ENCODE measurements around the gene FBXL15.
A peak's percentile ranks its signal among the peaks of the same experiment; 100 is the strongest.

Gene FBXL15

DNA sequence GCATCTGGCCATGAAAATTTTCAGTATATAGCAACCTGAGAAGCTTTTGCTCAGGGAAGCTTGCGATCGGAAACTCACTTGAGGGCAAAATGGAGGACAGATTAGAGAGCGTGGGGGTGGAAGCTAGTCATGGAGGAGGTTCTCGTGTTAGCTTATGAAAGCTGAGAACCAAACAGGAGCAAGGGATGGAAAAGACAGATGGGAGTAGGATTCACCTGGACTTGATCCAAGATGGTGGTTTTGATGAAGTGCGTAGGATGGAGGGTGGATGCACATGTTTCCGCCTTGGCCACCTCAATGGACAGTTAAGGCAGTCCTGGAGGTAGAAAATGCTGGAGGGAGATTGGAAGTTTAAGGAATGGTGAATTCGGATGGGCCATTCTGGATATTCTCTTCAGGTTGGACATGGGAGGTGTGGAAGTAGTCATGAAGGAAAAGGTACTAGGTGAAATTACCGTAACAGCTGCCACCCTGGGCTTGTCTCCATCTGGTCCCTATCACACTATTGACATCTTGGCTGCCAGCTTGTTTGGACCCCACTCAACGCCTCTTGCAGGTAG lies 37.0 kb downstream of the FBXL15 start:
- no peak for DNase-seq

DNA sequence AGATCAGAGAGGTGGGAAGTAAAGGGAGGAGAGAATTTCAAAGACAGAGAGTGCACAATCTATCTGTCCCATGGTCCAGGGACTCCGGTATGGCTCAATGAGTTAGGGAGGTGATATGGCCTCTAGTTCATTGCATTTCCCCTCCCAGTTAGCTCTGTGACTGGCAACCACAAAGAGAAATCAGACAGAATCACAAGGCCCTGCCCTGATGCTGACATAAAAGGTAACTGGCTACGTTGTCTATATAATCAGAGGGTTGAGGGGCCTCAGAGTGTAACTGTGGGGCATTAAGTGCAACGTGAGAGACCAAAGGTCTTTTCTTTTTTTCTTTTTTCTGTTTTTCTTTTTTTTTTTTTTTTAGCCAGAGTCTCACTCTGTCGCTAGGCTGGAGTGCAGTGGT lies 38.0 kb downstream of the FBXL15 start:
- DNase-seq: no peak

DNA sequence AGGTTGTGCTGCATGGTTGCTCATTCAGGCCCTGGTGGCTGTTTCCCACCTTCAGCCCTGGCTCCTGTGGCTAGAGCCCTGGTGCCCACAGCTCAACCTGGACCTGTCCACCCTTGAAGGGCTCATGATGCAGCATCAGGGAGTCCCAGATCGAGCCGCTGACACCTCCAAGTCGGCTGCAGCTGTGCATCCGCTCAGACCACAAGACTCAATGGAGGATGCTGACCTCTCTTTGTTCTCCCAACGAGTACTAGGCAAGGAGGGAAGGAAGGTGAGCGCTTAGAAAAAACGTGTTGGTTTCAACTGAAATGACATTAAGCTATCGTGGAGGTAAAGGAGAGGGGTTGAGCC lies 40.2 kb downstream of the FBXL15 start:
- DNase-seq: no peak

DNA sequence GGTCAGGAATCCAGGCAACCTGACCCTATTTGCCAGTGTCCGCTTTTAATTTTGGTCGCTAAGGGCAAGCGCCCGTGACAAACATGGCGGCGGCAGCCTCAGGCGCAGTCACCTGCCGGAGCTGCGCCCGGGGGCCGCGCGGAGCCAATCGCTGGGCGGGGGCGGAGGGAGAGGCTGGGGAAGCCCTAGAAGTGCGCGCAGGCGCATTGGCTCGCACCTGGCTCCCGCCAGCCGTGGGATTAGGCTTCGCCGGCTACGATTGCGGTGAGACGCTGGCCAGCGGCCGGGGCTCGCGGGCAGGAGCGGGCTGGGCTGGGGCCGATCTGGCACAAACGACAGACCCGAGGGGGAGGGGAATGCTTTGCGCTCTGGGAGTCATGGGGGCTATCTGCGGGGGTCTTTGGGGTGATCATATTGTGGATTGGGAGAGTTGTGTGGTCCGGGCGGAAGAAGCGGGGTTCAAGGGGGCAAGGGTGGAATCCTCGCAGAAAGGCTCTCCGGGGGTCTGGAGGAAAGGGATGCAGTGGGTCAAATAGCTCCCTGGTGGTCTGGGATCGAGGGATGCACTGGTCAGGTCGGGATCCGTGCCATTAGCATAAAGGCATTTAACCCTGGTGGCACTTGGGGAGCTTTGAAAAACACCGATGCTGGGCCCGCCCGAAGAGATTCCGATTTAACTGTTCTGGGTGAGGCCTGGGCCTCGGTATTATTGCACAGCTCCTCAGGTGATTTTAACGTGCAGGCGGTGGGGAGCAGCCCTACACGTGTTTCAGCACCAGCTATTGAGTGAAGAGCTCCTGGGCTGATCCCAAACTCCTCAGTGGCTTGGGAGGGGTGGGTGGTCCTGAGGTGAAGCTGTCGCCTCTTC lies 40.8 kb downstream of the FBXL15 start:
- peak; percentile 87 for DNase-seq

DNA sequence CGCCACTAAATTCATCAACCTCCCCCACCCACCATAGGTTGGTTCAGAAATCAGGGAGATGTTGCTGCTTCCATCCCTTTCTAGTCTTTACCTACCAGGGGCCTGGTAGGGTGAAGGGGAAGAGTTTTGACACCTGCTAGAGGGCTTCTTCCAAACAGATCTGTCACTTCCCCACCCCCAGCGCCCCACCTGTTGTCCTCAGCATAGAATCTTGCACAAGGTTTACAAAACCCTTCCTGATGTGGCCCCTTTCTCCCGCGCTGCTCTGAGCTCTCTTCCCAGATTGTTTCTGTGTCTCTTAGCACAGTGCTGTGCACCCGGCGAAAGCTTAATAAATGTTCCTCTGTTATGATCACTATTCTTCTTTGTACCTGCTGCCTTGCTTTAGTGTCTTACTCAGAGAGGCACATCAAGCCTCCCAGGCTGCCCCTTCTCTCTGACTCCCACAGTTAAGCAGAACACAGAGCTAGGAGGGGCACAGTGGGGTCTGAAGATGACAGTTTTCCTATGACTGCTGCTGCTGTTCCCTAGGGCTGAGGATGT lies 41.9 kb downstream of the FBXL15 start:
- no peak for DNase-seq

DNA sequence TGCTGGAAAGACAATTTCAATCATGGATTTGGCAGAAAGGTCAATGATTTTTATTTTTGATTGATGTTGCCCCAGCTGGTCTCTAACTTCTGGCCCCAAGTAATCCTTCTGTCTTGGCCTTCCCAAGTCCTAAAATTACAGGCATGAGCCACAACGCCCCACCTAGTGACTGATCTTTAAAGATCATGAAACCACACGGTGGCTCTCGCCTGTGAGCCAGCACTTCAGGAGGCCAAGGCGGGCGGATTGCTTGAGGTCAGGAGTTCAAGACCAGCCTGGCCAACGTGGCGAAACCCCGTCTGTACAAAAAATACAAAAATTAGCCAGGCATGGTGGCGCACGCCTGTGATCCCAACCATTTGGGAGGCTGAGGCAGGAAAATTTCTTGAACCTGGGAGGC lies 43.3 kb downstream of the FBXL15 start:
- DNase-seq: no peak

DNA sequence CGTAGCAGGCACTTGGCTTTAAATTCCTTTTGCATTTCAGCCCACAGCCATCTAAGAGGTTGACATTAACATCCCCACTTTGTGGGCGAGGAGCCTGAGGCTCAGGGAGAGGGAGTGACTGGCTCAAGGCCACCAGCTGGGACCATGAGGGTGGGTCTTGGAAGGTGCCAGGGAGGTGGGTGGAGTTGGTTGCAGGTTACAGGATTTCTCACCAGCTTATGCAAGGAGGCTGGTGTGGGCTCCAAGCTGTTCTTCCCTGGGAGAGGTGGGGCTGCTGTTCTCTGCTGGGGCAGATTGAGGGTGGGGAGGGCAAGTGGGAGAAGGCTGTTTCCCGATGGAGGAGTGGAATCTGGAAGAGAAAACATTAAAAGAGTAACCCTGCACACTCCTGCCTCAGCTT lies 44.8 kb downstream of the FBXL15 start:
- no peak for DNase-seq

DNA sequence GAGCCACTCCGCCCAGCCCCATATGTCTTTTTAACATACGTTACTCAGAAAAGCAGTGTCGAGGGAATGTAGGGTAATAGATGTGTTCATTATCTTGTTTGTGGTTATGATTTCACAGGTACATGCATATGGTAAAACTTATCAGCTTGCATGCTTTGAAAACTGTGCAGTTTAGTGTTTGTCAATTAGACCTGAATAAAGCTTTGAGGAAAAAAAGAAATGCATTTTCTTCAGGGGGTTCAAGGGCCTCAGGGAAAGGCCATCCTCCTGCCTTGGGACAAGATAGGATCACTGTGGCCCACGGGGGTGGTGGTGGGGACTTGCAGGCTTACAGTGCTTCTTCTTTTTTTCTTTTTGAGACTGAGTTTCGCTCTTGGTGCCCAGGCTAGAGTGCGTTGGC lies 46.7 kb downstream of the FBXL15 start:
- no peak for DNase-seq

DNA sequence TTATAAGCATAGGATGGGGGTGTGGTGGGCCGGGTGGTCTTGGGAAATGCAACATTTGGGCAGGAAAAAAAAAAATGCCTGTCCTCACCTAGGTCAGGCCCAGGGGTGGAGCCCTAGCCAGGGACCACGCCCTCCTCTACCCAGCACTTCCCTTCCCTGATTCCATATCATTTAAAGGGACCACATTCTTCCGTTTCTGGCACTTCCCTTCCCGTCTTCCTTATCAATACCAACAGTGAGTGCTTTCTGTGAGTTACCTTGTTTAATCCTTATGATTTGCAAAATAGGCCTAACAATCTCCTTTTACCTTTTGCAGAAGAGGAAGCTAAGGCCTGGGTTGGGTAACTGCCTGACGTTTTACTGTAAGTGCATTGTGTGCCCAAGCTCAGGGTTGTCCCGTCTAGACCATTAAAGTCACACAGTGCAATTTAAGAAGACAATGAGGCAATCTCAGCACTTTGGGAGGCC lies 47.4 kb downstream of the FBXL15 start:
- no peak for DNase-seq

DNA sequence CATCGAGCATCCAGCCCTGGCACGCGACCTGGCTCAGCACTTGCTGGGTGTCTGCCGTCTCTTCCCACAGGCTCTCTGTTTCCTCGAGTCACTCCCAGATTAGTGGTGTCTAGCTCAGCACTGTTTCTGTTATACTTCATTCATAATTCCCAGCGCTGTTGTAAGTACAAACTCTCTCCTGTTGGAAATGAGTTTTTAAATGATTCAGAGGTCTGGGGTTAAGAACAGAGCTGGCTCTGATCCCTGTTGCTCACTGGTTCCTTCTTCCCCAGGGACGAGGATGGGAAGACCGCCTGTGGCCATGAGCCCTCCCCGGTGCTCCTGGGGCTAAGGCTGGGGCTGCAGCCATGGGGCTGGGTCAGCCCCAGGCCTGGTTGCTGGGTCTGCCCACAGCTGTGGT lies 48.0 kb downstream of the FBXL15 start:
- no peak for DNase-seq

DNA sequence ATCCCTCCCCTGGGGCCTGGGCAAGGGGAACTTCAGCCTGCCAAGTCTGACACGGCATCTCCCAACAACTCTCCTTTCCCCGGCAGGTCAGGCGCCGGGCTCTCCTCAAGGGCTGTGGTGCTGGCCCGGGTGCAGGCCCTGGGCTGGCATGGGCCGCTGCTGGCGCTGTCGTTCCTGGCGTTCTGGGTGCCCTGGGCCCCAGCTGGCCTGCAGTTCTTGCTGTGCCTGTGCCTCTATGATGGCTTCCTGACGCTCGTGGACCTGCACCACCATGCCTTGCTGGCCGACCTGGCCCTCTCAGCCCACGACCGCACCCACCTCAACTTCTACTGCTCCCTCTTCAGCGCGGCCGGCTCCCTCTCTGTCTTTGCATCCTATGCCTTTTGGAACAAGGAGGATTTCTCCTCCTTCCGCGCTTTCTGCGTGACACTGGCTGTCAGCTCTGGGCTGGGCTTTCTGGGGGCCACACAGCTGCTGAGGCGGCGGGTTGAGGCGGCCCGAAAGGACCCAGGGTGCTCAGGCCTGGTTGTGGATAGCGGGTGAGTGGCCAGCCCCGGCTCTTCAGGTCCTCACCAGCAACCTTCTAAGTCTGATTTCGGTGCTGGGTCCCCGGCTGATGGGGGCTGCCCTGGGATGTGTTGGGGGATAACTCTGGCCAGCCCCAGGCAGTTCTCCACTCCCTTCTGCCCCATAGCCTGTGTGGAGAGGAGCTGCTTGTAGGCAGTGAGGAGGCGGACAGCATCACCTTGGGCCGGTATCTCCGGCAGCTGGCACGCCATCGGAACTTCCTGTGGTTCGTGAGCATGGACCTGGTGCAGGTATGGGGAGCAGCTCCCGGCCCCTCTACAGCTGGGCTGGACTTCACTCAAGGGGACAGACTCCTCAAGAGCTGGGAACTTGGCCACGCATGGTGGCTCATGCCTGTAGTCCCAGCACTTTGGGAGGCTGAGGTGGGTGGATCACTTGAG lies 50.2 kb downstream of the FBXL15 start:
- no peak for DNase-seq
